Cardiac fibroblast (primary cell): ENCODE measurements around the gene CLASP2.

Source experiments
- DNase-seq, 2 donors: peaks; one replicate each; pipeline versions ENCODE4 v3.0.0 to v3.0.0-alpha.2; 2010; ENCODE audit warnings: low read depth in 2 of 2
- H3K4me3 ChIP-seq, 2 donors: replicated peaks in 1 of 2; 1 replicate in 1 of 2; 2 replicates in 1 of 2; pipeline ENCODE4 v1.5.1; 2011; ENCODE audit warnings: low read depth in 2 of 2, low read length in 2 of 2, mild to moderate bottlenecking in 2 of 2, moderate library complexity in 1 of 2
- CTCF ChIP-seq: IDR thresholded peaks from one replicate; pipeline ENCODE4 v1.5.1; 2011; ENCODE audit warnings: low read depth, mild to moderate bottlenecking, low read length, inconsistent platforms

Gene CLASP2

GRCh38 chr3:33491721-33492120, 226.3 kb downstream of the CLASP2 start:
- TF ChIP-seq CTCF = no peak
- DNase-seq = no peak
- H3K4me3 ChIP-seq = no peak overlapping the region

- peak in 1 of 2 donors; percentile 40 for DNase-seq
- no peak overlapping the region for H3K4me3 ChIP-seq
- TF ChIP-seq CTCF = no peak
These were observed 227.3 kb downstream of the CLASP2 start for GRCh38 chr3:33490641-33491241.

- no peak for TF ChIP-seq CTCF
- no peak for DNase-seq
- no peak overlapping the region for H3K4me3 ChIP-seq
These were observed 229.4 kb downstream of the CLASP2 start for GRCh38 chr3:33488683-33489082.

GRCh38 chr3:33488246-33488645, 229.8 kb downstream of the CLASP2 start:
- no peak for TF ChIP-seq CTCF
- H3K4me3 ChIP-seq = no peak overlapping the region
- no peak for DNase-seq

- no peak for TF ChIP-seq CTCF
- no peak overlapping the region for H3K4me3 ChIP-seq
- peak; percentile 15 to 25 for DNase-seq
These were observed 235.9 kb downstream of the CLASP2 start for GRCh38 chr3:33482111-33482521.

GRCh38 chr3:33474896-33475295, 243.2 kb downstream of the CLASP2 start:
- TF ChIP-seq CTCF = no peak
- no peak for DNase-seq
- H3K4me3 ChIP-seq = no peak overlapping the region

- no peak for TF ChIP-seq CTCF
- H3K4me3 ChIP-seq = no peak overlapping the region
- no peak for DNase-seq
These were observed 244.2 kb downstream of the CLASP2 start for GRCh38 chr3:33473813-33474212.
